ENCODE results near the gene CCDC91.

GRCh38 chr12:28318273-28318672 lies 128.0 kb downstream of the CCDC91 start:
- no peak for TF ChIP-seq POLR2AphosphoS5 (IDR thresholded peaks at IDR 0.05; ENCODE audit: insufficient read depth in 1 of 2, low read depth in 1 of 2)
- TF ChIP-seq, protein P1, sequence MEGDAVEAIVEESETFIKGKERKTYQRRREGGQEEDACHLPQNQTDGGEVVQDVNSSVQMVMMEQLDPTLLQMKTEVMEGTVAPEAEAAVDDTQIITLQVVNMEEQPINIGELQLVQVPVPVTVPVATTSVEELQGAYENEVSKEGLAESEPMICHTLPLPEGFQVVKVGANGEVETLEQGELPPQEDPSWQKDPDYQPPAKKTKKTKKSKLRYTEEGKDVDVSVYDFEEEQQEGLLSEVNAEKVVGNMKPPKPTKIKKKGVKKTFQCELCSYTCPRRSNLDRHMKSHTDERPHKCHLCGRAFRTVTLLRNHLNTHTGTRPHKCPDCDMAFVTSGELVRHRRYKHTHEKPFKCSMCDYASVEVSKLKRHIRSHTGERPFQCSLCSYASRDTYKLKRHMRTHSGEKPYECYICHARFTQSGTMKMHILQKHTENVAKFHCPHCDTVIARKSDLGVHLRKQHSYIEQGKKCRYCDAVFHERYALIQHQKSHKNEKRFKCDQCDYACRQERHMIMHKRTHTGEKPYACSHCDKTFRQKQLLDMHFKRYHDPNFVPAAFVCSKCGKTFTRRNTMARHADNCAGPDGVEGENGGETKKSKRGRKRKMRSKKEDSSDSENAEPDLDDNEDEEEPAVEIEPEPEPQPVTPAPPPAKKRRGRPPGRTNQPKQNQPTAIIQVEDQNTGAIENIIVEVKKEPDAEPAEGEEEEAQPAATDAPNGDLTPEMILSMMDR (IDR thresholded peaks at IDR 0.05): no peak

Data from vagina (tissue), 2 donors.